SU-DHL-6 (cell line): ENCODE results near the gene MUC5B.

Experiments
- EZH2phosphoT487 ChIP-seq: fragments of 200-600 bp; sonication (generic), shearing (Covaris generic); conservative IDR thresholded peaks from 2 replicates; pipeline ENCODE4 v1.6.1; 2018; ENCODE audit warnings: mild to moderate bottlenecking, antibody characterized with exemption, low read length, moderate library complexity, mixed read lengths
- TF ChIP-seq, protein P1 (sequence below): fragments of 200-600 bp; sonication (generic); IDR thresholded peaks from one replicate; pipeline ENCODE4 v1.5.1; 2017; ENCODE audit warnings: antibody characterized with exemption, mild to moderate bottlenecking, low read length, moderate library complexity; ENCODE audit not compliant: insufficient read depth, poor library complexity, severe bottlenecking

DNA sequence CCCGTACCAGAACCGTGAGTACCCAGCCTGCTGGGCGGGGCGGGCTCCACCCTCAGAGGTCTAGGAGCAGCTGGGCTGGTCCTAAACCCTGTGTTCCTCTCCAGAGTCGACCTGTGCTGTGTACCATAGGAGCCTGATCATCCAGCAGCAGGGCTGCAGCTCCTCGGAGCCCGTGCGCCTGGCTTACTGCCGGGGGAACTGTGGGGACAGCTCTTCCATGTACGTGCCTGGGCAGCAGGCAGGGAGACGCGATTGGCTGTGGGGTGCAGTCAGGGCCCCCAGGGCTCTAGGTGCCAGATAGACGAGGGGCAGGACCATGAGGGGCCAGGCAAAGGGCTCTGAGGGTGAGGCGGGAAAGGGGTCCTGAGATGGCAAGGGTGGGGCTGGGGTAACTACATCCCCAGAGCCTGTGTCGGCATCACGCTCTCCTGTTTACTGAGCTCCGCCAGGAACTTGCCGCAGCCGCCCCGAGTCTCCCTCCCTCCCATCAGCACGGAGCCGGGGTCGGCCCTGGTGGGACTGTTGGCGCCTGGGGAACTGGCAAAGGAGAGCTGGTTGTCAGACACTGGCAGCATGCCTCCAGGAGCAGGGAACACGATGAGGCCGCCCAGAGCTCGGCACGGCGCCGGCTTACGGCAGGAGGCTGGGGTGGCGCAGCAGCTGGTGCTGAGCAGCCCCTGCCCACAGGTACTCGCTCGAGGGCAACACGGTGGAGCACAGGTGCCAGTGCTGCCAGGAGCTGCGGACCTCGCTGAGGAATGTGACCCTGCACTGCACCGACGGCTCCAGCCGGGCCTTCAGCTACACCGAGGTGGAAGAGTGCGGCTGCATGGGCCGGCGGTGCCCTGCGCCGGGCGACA is 22.9 kb upstream of the MUC5B start:
- TF ChIP-seq, protein P1, sequence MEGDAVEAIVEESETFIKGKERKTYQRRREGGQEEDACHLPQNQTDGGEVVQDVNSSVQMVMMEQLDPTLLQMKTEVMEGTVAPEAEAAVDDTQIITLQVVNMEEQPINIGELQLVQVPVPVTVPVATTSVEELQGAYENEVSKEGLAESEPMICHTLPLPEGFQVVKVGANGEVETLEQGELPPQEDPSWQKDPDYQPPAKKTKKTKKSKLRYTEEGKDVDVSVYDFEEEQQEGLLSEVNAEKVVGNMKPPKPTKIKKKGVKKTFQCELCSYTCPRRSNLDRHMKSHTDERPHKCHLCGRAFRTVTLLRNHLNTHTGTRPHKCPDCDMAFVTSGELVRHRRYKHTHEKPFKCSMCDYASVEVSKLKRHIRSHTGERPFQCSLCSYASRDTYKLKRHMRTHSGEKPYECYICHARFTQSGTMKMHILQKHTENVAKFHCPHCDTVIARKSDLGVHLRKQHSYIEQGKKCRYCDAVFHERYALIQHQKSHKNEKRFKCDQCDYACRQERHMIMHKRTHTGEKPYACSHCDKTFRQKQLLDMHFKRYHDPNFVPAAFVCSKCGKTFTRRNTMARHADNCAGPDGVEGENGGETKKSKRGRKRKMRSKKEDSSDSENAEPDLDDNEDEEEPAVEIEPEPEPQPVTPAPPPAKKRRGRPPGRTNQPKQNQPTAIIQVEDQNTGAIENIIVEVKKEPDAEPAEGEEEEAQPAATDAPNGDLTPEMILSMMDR = no peak
- TF ChIP-seq EZH2phosphoT487 = no peak
